GM18909 (cell line): ENCODE data around the gene NAMPT.

Experiments
- ATAC-seq: cut with Tn5 transposase; IDR thresholded peaks from one replicate; pipeline ENCODE4 v1.9.1; 2021; ENCODE audit warnings: mild to moderate bottlenecking; ENCODE audit not compliant: unreplicated experiment, poor library complexity

The NAMPT gene

DNA sequence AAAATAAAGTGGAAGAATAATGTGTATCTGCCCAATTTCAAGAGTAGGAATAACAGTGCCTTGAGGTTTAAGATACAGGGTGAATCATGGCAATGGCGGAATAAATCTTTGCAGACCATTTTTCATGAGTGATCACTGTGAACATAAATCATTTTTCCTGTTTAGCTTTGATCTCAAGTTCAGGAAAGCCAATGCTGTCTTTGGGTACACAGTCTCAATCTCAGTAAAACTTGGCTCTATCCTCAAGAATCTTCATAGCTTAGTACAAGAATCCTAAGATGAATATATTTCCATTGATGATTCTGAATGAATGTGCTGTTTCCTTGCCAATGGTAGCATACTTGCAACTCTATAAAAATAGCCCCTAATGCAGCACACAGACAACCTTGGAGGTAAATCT is 6.8 kb downstream of the NAMPT start:
- no peak for ATAC-seq

DNA sequence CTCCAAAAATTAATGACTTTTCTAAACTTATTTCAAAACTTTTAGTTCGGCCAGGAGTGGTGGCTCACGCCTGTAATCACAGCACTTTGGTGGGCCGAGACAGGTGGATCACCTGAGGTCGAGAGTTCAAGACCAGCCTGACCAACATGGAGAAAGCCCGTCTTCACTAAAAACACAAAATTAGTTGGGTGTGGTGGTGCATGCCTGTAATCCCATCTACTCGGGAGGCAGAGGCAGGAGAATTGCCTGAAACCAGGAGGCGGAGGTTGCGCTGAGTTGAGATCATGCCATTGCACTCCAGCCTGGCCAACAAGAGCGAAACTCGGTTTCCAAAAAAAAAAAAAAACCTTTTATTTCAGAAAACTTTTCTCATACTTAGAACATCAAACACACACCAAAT is 8.3 kb downstream of the NAMPT start:
- ATAC-seq: no peak

DNA sequence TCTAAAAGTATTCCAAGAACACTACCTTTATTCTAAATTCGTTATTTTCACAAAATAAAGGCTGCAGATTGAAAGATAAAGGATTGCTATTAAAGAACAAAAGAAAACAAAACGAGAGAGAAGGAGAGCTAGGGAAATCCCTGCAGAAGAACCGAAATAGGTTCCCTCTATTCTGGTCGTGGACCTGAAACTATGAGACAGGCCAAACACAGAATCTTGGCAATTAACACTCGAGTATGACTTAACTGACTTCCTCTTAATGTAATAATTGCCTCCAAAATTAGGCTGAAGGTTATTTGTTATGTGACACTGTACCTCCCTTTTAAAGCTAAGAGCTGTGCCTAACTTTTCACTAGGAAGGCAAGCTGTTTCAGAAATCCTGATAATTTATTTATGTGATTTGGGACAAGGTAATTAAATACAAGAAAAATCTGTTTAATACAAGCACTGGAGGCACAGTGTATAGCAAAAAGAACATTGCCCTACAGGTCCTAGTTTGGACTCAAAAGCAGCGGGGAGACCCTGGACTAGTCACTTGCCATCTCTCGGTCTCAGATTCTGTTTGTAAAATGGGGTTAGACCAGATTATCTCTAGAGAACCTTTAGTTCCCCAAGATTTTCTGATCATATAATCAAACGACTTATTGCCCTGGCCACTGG is 11.6 kb downstream of the NAMPT start:
- ATAC-seq: no peak

DNA sequence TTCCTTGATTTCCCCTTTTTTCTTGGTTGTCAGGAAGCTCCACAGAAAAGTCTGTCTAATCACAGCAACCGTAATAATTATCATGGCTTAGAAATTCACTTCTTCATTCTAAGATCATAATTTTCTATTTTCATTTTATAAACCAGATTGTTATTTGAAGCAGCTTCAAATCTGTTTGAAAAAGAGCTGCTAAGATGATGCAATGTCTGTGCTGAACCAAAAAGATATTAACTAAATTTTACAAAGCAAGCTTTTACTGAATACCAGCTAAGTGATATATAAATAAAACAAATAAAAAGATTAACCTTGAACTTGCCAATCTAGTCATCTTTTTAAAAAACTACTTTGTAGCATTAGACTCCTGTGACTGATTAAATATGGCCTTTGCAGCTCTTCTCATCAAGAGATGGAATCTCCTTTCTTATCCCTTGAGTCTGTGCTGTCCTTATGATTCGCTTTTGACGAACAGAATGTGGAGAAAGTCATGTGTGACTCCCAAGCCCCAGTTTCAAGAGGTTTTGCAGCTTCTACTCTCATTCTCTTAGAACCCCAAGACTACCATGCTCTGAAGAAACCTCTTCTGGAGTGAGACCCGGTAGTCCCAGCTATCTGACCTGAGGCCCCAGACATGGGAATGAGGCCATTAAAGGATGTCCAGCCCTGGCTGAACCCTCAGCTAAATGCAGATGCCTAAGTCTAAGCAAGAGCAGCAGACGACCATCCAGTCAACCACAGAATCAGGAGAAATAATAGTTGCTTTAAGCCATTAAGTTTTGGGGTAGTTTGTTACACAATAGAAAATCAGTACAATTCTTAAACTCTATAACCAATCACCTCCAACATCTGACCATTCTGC is 14.4 kb downstream of the NAMPT start:
- ATAC-seq: no peak

DNA sequence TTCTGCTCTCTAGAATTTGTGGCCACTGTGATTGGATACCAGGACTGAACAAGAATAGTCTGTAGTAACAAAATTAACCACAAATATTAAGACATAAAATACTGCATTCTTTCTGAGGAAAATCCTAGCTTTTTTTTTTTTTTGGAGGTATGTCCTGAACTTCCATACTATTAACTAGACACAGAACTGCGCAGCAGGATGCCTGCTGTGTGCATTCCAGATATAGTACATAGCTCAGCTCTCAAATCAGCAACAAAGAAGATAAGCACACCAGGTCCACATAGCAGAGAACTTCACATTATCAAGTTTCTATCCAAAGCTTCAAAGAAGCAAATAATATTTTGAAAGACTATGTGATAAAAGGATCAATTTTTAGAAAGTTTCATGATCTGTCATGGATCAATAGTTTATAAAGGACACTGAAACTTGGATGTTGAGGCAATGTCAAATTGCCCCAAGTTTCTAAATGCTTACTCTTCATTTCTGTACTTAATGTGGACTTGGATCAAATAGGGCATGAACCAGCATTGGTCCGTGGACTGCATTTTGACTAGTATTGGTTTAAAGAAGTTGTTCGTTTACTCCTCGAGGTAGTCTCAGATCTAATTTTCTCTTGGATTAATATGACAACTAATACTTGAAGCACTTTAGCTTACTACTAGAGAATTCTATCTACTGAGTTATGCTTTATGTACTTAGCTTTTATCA is 15.4 kb downstream of the NAMPT start:
- no peak for ATAC-seq

DNA sequence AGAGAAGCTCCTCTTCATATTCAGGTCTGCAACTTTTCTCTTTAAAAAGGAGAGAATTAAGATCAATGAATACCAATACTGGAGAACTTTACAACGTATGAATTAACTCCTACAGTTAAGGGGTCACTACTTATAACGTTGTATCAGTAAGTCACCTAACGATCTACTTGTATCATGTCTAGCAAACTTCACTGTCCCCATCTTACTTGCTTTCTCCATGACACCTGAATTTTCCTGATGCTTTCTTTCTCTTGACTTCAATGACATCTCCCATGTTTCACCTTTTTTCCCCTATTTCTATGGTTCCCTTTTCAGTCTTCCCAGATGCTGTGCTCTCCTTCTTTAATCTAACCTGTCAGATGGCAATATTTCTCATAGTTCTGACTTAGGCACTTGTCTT is 19.6 kb downstream of the NAMPT start:
- no peak for ATAC-seq

DNA sequence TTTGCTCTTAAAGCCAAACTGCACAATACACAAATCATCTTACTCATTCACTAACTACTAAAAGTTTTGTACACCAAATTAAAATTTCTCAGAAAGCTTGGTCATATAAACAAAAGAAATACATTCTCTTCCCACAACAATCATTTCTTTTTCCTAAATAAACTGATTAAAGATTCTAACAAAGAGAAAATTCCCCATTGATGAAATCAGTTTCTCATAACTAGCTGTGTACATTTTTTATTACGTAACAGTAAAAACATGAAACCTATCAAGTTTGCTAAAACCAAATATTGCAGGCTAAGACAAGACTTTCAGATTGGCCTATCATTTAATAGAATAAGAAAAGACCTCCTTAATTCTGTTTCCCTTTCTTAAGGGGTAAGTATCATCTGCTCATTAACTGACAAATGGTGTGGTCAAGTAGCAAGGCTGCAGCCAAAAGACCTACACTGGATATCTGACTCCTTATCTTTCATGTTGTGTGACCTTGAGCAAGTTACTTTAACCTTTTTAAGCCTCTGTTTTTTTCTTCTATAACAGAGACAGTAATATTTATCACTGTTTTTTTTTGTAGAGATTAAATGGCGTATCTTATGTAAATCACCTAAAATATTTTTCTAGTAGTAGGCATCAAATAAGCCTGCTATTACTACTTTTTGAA is 22.4 kb downstream of the NAMPT start:
- ATAC-seq: no peak

DNA sequence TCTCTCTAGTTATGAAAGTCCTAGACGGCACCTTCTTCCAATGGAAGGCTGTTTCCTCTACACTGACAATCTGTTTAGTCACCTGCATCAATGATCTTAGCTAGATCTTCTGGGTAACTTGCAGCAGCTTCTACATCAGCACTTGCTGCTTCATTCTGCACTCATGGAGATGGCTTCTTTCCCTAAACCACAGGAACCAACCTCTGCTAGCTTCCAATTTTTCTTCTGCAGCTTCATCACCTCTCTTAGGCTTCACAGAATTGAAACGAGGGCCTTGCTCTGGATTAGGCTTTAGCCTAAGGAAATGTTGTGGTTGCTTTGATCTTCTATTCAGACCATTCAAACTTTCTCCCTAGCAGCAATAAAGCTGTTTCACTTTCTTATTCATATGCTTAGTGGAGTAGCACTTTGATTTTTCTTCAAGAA is 24.6 kb downstream of the NAMPT start:
- ATAC-seq: peak; percentile 73

DNA sequence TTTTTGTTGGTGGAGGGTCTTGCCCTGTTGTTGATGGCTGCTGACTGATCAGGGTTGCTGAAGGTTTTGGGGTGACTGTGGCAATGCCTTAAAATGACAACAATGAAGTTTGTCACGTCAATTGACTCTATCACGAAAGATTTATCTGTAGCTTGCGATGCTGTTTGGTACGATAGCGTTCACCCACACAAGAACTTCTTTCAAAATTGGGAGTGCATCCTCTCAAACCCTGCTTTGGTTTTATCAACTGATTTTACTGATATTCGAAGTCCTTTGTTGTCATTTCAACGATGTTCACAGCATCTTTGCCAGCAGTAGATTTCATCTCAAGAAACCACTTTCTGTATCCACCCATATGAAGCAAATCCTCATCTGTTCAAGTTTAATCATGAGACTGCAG is 26.0 kb downstream of the NAMPT start:
- no peak for ATAC-seq

DNA sequence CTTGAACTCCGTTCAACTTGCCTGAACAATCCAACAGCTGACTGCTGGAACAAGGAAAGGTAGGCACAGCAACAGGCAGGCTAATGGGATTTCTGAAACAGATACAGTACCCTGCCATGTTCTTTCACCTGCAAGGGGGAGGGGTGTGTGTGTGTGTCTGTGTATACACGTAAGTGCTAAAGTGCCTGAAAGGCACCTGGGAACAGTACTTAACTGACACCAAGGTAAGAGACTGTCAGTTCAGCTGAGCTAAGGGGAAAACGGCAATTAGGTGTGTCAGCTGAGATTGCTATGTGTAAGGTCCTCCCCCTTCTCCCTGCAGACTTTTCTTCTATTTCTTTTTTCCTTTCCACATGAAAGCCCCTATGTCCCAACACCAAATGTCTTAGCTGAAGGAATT is 27.0 kb downstream of the NAMPT start:
- ATAC-seq: no peak

DNA sequence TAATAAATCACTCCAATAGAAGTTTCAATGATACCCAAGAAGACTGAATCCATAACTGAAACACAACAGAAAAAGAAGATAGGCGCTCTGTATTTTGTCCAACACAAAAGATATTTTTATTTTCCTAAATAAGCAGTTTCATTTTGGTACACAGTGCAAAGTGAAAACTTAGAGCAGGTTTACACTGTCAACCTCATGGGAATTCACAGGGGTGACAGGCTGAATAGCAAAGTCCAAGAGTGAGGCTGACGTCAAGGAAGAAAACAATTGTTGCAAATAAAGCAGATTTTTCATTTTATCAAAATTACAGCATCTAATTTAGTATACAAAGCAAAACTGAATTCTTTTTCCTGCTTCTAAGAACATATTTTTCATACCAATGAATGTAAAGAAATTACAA is 28.6 kb downstream of the NAMPT start:
- no peak for ATAC-seq

DNA sequence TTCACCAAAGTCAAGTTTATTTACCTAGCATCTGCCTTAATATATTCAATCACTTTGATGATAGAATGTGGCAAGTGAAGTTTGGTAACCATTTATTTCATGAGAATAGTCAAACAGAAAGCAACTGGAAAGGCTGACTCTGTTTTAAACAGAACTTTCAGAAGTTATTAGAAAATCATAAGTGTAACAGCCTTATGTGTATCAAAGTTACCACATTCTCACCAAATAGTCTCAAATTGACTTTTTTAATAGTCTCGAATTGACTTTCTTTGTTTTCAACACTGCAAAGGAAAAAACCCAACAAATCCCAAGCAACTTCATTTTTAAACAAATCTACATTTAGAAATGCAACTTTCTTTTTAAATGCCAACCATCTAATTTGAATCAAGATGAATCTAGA is 29.5 kb downstream of the NAMPT start:
- ATAC-seq: no peak

DNA sequence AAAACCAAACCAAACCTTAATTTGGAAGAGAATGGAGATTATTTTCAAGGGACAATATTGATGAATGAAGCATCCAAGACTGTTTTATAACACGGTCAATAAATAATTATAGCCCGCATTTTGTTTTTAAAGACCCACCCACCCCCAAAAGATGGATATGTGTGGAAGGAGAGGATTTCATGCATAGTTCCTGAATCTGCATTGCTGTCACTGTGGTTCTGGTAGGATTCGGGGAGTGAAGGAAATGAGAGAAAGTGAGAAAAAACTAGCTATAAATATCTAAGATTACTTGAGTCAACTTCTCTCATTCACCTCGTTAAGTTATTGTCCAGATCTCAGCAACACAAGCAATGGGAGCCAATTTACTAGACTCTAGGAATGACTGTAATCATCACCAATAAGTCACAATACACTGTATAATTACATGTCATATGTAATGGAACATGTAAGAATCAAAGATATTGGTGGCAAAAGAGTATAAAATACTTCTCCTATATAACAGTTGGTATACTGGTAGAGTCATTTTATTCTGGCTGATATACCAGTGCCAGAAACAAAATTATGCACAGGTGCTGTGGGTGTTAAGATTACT is 30.2 kb downstream of the NAMPT start:
- ATAC-seq: no peak

DNA sequence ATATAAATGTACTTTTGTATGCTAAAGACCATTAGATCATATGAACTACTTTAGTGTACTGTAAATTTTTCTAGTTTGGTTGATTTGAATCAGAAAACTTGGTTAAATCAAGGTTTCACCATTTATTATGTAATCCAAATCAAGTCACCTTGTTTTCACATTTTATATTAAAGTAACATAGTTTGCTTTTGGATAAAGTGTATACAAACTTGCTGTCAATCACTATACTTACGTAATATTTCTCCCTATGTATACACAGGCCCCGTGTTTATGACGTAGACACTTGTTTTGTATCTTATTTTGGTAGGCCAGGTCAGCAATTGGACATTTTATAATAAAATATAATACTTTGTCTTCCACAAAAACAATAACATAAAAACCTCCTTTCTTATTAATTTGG is 32.2 kb downstream of the NAMPT start:
- no peak for ATAC-seq

DNA sequence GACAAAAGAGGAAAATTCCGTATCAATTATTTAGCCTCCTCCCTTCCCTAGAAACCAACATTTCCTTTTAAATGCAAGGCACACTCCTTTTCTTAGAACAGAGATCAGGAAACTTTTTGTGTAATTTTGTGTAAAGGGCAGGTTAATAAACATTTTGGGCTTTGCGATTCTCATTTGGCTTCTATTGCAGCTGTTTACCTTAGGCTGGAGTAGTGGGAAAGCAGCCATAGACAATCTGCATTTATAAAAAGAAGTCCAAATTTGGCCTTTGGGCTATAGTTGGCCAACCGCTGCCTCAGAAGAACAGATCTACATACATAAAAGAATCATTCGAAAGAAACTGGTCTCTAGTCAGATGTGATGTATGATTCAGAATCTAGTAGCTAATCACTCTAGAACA is 35.3 kb downstream of the NAMPT start:
- no peak for ATAC-seq

DNA sequence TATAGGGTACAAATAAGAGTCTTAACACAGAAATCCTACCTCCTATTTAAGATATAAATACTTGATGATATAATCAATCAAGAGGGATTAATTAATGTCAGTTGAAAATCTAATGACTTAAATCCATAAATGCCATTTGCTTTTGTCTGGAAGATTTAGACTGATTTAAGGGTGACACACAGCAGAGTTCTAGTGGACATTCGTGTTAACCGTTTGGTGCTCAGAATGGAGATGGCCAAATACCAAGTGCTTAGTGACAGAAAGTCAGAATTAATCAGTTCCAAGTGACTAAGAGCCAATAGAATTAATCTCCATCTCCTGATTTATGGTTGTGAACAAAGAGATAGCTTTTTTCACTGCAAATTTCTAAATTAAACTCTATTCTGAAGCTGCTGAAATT is 36.2 kb downstream of the NAMPT start:
- ATAC-seq: no peak

DNA sequence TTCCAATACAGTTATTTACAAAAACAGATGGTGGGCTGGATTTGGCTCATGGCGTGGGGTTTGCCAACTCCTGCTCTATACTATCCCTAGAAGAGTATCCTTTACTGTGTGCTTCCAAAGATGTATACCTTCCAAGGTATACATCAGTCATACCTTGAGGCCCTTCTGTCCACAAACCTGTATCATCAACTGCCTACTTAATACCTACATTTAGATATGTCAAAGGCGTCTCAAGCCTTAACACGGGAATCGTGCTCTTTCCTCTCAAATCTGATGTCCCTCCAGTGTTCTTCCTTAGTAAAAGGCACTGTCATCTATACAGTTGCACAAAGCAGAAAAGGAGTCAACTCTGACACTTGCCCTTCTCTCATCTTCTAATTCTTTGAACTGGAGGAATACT is 36.9 kb downstream of the NAMPT start:
- ATAC-seq: no peak

DNA sequence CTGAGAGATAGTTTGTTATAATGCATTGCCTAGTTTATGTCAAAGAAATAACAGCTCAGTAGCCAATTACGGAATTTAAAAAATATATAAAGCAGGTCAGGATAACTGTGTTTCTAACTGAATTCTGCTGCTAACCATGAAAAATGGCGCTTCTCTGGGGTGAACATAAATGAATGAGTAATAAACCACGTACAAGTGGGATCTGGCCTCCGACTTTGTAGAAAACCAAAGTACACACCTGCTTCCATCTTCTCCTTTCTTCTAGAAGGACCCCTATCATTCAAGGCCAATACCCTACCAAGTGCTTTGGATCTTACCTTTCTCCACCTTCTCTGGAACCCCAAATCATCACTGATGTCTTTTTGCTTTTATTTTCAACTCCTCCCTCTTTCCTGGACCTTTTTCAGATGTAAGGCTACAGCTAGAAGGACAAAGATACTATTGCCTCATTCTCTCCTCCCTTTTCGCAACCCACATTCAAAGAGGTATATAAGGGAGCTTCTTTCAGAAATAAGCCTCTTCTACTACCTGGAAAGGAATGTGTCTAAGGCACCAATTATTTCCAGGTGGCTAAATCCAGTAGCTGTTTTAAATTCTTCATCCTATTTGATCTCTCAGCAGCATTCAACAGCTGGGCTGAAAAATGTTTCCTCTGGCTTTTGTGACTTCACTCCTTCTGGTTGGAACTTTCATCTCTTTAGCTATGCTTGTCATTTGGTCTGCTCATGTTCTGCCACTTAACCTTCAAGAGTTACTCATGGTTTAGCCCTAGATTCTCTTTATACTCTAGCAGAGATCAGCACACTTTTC is 37.7 kb downstream of the NAMPT start:
- no peak for ATAC-seq

DNA sequence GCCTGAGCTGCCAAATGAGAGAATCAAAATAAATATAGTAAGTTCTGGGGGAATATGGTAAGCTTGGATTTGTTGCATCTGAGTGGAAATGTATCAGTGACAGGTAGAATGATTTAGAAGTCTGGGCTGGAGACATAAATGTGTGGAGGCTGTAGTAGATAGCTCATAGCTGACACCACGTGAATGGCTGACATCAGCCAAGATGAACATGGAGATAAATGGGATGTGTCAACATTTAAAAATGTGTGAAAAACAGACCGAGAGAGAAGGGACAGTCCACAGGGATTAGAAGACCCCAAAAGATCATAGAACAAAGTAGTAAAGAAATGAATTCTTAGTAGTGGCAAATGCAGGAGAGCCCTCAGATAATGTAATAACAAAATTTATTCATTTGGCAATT is 40.9 kb downstream of the NAMPT start:
- ATAC-seq: no peak

DNA sequence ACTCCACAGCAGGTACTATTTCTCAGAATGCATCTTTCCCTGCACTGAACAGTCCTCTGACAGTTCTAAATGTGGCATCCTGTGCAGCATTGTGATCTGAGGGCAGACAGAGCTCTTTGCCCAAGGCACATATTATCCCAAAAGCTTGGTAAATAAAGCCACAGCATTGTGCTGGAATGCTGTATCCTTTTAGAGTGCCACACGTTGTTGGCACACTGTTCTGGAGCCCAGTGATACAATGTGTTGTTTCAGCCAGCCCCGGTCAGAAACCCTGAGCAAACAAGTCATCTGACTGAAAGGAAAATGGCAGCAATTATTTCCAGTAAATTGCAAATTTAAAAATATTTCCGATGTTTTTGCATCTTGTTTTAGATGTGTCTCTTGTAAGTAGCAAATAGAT is 45.4 kb downstream of the NAMPT start:
- no peak for ATAC-seq
